Karpas-422 (cell line): ENCODE measurements around the gene CHI3L1. TPM values are rescaled to one million over a fixed set of nuclear protein-coding genes. Genes with fewer than 3 reads are reported as not detected.
A peak's percentile ranks its signal among the peaks of the same experiment; 100 is the strongest.

Experiments
- DNase-seq: peaks from one replicate; pipeline ENCODE4 v3.0.0-alpha.2; 2015
- H2AFZ ChIP-seq: fragments of 200-600 bp; sonication (generic); 2 replicates; pipeline ENCODE4 v1.6.1; 2014; ENCODE audit warnings: antibody characterized with exemption, low read length, mixed read lengths
- H3K27ac ChIP-seq: fragments of 200-600 bp; sonication (generic); 2 replicates; pipeline ENCODE4 v1.5.1; 2014; ENCODE audit warnings: mild to moderate bottlenecking, low read length, moderate library complexity
- H3K27me3 ChIP-seq: fragments of 200-600 bp; sonication (generic); 2 replicates; pipeline ENCODE4 v1.6.1; 2014; ENCODE audit warnings: low read length, mixed read lengths
- H3K36me3 ChIP-seq: fragments of 200-600 bp; sonication (generic); 2 replicates; pipeline ENCODE4 v1.6.1; 2014; ENCODE audit warnings: low read length, mixed read lengths; ENCODE audit not compliant: insufficient read depth
- H3K4me1 ChIP-seq: fragments of 200-600 bp; sonication (generic); 2 replicates; pipeline ENCODE4 v1.6.1; 2014; ENCODE audit warnings: mild to moderate bottlenecking, low read length, mixed read lengths
- H3K4me2 ChIP-seq: fragments of 200-600 bp; sonication (generic); 2 replicates; pipeline ENCODE4 v1.6.1; 2014; ENCODE audit warnings: low read length, low read depth, mild to moderate bottlenecking; ENCODE audit not compliant: poor library complexity, severe bottlenecking
- H3K4me3 ChIP-seq: fragments of 200-600 bp; sonication (generic); 2 replicates; pipeline ENCODE4 v1.5.1; 2014; ENCODE audit warnings: mild to moderate bottlenecking, antibody characterized with exemption, low read length, mixed read lengths
- H3K79me2 ChIP-seq: fragments of 200-600 bp; sonication (generic); 2 replicates; pipeline ENCODE4 v1.6.1; 2014; ENCODE audit warnings: mild to moderate bottlenecking, low read length, mixed read lengths
- H3K9ac ChIP-seq: fragments of 200-600 bp; sonication (generic); 2 replicates; pipeline ENCODE4 v1.6.0; 2014; ENCODE audit warnings: low read length
- H3K9me2 ChIP-seq: fragments of 200-600 bp; sonication (generic), shearing (Covaris generic); replicated peaks from 2 replicates; pipeline ENCODE4 v1.6.0; 2014; ENCODE audit warnings: mild to moderate bottlenecking, low read length, moderate library complexity; ENCODE audit not compliant: insufficient read depth
- H3K9me3 ChIP-seq: fragments of 300-700, 200-600 bp; sonication (generic); 2 replicates; pipeline ENCODE4 v1.6.1; 2014; ENCODE audit warnings: low read length, mixed read lengths
- H4K20me1 ChIP-seq: fragments of 200-600 bp; sonication (generic); 2 replicates; pipeline ENCODE4 v1.6.1; 2014; ENCODE audit warnings: mild to moderate bottlenecking, antibody characterized with exemption, low read length, low read depth; ENCODE audit not compliant: insufficient read depth
- total RNA-seq: library from RNA; depleted of rRNA; stranded (reverse); fragments of >200 nt; shearing (Covaris generic); gene quantifications from 2 replicates; pipeline ENCODE4 v1.2.3, GENCODE V29; 2014; ENCODE audit warnings: low replicate concordance

Gene CHI3L1
- total RNA-seq, 1 experiment from 2014 or later: 10.1 TPM

DNA sequence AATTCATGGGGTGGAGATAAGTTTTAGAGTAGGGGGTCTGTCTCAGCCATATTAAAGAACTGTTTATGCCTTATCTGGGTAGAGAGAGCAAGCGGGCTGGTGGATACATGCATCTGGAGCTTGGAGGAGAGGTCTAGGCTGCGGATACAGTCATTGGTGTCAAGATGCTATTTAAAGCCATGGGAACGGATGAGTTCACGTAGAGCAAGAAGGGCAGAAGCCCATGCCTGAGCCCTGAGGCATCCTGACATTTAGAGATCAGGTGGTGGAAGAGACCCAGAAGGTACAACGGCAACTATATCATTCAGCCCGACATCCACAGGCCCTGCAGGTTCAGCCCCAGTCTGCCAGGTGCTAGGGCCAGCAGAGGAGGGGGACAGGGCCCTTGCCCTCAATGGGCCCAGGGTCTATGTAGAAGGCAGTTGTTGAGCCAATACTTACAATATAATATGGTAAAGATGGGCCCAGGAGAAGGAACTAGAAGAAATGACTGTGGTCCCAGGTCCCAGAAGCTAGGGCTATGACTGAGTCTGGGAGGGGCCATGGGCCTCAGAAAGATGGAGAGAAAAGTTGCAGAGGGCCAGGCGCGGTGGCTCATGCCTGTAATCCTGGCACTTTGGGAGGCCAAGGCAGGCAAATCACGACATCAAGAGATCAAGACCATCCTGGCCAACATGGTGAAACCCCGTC, 15.2 kb upstream of the CHI3L1 start:
- Histone ChIP-seq H3K36me3 (no peaks in the 10 kb centered on the region), H2AFZ (no peak overlapping the region), H3K9ac (no peak overlapping the region), H4K20me1 (no peaks in the 10 kb centered on the region), H3K79me2 (no peaks in the 10 kb centered on the region), H3K9me3 (no peaks in the 10 kb centered on the region), H3K9me2 (no peaks in the 10 kb centered on the region), H3K27ac (no peak overlapping the region), H3K4me1 (peaks cover 9% of the 10 kb centered on the region), H3K27me3 (no peaks in the 10 kb centered on the region; the same call in 1 of the 2 replicates), H3K4me2 (no peak overlapping the region), H3K4me3 (no peak overlapping the region)
- DNase-seq: no peak

DNA sequence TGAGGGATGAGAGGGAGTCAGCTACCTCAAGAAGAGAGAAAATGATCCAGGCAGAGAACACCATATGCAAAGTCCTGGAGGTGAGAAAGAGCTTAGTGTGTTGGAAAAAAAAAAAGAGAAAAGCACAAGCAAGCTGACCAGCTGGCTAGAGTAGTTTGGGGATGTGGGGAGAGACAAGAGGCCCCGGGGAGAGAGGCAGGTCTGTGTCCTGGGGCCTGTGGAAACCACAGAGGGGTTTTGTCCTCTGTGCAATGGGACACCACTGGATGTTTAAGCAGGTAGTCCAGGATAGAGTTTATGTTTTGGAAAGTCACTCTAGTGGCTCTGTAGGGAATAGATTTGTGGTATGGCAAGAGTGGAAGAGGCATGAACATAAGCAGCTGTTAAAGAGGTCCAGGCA, 14.4 kb upstream of the CHI3L1 start:
- H3K4me1 ChIP-seq: peaks cover 9% of the 10 kb centered on the region
- DNase-seq: no peak
- H2AFZ ChIP-seq: no peak overlapping the region
- no peak overlapping the region for H3K9ac ChIP-seq
- no peak overlapping the region for H3K4me3 ChIP-seq
- H3K36me3 ChIP-seq: no peaks in the 10 kb centered on the region
- no peaks in the 10 kb centered on the region for H3K79me2 ChIP-seq
- no peaks in the 10 kb centered on the region for H4K20me1 ChIP-seq
- no peaks in the 10 kb centered on the region for H3K9me3 ChIP-seq
- no peaks in the 10 kb centered on the region; the same call in 1 of the 2 replicates for H3K27me3 ChIP-seq
- H3K4me2 ChIP-seq: no peak overlapping the region
- H3K9me2 ChIP-seq: no peaks in the 10 kb centered on the region
- no peak overlapping the region for H3K27ac ChIP-seq

DNA sequence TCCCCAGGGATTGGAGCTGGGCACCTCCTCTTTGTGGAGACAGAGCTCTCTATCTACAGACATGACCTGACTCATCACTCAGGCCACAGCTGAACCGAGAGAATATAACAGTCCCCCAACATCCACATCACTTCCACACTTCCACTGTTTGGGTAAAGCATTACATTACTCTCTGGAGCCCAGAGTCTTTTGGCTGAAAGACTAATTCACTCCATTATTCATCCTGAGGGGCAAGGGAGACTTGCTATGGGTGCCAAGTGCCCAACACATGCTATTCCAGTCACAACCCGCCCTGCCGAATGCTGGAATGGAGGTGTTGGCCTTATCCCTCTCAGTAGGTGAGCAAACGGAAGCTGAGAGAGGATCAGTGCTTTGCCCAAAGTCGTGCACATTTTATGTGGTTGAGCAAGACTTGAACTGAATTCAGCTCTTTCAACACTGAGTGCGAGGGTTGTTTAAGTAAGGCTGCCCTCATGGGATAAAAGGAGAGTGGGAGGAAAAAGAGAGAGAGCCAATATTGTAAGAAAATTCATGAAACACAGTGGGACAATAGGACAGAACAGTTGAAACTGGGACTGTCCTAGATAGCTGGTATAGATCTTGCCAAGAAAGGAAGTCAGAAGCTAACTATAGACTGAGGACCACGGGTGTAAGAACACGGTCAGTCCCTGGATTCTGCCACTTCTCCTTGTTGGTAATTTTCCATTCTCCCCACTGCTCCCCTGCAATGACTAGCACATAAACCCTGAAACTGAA, 13.5 kb upstream of the CHI3L1 start:
- Histone ChIP-seq H3K36me3 (no peaks in the 10 kb centered on the region), H3K4me2 (no peak overlapping the region), H3K9me2 (no peaks in the 10 kb centered on the region), H3K4me3 (no peak overlapping the region), H3K4me1 (peaks cover 9% of the 10 kb centered on the region), H3K27me3 (no peaks in the 10 kb centered on the region; the same call in 1 of the 2 replicates), H3K79me2 (no peaks in the 10 kb centered on the region), H3K9me3 (no peaks in the 10 kb centered on the region), H2AFZ (no peak overlapping the region), H3K27ac (no peak overlapping the region), H3K9ac (no peak overlapping the region), H4K20me1 (no peaks in the 10 kb centered on the region)
- no peak for DNase-seq

DNA sequence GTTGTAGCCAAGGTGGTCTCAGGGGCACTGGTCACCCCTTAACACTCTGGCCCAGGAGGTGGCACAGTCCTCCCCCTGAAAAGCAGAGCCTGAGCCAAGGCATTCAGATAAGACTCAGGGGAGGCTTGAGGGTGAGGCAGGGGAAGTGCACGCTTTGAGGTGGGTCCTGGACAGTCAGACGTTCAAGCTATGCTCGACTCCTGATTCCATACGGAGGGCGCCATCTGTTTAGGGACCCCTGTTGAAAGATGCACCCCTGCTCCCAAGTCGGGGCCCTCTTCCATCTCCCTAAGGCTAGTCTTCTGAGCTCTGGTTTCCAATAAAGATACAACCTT, 12.9 kb upstream of the CHI3L1 start:
- Histone ChIP-seq H3K79me2 (no peaks in the 10 kb centered on the region), H3K27me3 (no peaks in the 10 kb centered on the region; the same call in 1 of the 2 replicates), H3K4me2 (no peak overlapping the region), H3K27ac (no peak overlapping the region), H2AFZ (no peak overlapping the region), H3K4me3 (no peak overlapping the region), H3K9ac (no peak overlapping the region), H4K20me1 (no peaks in the 10 kb centered on the region), H3K36me3 (no peaks in the 10 kb centered on the region), H3K9me3 (no peaks in the 10 kb centered on the region), H3K4me1 (peaks cover 9% of the 10 kb centered on the region), H3K9me2 (no peaks in the 10 kb centered on the region)
- no peak for DNase-seq

DNA sequence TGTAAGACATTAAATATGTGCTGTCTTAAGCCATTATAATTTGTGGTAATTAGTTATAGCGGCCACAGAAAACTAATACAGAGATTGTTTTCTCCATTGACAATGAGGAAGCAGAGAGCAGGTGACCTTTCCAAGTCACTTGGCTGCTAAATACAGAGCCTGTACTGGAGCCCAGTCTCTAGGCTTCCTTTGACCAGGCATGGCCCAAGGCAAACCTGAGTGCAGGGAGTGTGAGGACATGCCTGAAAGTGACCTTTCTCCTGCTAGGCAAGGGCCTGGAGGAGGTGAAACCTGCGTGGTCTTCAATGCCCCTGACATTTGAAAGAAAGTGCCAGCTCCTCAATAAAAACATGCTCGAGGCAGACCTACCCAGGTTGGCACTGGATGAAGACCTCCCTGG, 12.5 kb upstream of the CHI3L1 start:
- no peaks in the 10 kb centered on the region for H3K9me3 ChIP-seq
- H3K9me2 ChIP-seq: no peaks in the 10 kb centered on the region
- no peaks in the 10 kb centered on the region for H4K20me1 ChIP-seq
- H3K4me2 ChIP-seq: no peak overlapping the region
- H3K27me3 ChIP-seq: no peaks in the 10 kb centered on the region; the same call in 1 of the 2 replicates
- peaks cover 9% of the 10 kb centered on the region for H3K4me1 ChIP-seq
- H3K9ac ChIP-seq: no peak overlapping the region
- no peak overlapping the region for H2AFZ ChIP-seq
- H3K27ac ChIP-seq: no peak overlapping the region
- no peaks in the 10 kb centered on the region for H3K79me2 ChIP-seq
- no peak for DNase-seq
- H3K4me3 ChIP-seq: no peak overlapping the region
- no peaks in the 10 kb centered on the region for H3K36me3 ChIP-seq

DNA sequence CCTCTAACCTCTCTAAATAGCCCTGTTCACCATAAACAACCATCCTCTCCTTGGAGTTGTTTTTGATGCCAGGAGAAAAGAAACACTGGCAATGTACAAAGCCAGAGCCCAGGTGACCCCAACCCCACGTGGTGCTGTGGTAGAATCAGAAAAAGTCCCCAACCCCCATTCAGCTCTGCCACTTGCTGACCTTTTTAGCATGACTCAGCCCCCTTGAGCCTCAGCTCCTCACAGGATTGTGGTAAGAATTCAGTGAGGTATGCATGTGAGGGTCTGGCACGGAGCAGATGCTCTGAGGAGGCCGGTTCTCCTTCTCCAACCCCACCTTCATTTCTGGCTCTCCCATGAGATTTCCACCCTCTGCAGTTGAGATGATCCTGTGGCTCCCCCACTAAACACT, 11.1 kb upstream of the CHI3L1 start:
- Histone ChIP-seq H3K27ac (no peak overlapping the region), H3K27me3 (no peaks in the 10 kb centered on the region; the same call in 1 of the 2 replicates), H3K4me2 (no peak overlapping the region), H3K79me2 (no peaks in the 10 kb centered on the region), H3K36me3 (no peaks in the 10 kb centered on the region), H3K4me1 (peaks cover 9% of the 10 kb centered on the region), H4K20me1 (no peaks in the 10 kb centered on the region), H3K9ac (no peak overlapping the region), H3K9me3 (no peaks in the 10 kb centered on the region), H3K9me2 (no peaks in the 10 kb centered on the region), H2AFZ (no peak overlapping the region), H3K4me3 (no peak overlapping the region)
- no peak for DNase-seq

DNA sequence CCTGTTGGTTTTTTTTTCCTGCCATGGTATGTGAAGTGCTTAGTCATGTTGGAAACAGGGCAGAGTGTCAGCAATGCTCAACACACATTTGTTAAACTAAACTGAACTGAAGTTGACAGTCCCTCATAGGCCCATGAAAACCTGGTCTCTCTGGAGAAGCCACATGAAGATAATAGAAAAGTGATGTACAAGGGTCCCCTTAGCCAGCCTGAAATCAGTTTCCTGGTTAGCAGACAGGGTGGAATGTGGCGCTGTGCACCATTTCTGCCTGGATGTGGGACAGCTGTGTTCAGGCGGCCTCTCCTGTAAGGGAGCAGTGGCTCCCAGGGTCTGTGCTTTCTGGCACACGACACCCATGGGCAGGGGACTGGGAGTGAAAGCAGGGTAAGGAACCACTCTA, 9.9 kb upstream of the CHI3L1 start:
- Histone ChIP-seq H3K79me2 (no peaks in the 10 kb centered on the region), H3K27me3 (no peaks in the 10 kb centered on the region; the same call in 1 of the 2 replicates), H3K4me1 (peaks cover 9% of the 10 kb centered on the region), H3K9me2 (no peaks in the 10 kb centered on the region), H3K9me3 (no peaks in the 10 kb centered on the region), H3K36me3 (no peaks in the 10 kb centered on the region), H2AFZ (no peak overlapping the region), H3K27ac (no peak overlapping the region), H3K4me2 (no peak overlapping the region), H3K4me3 (no peak overlapping the region), H3K9ac (no peak overlapping the region), H4K20me1 (no peaks in the 10 kb centered on the region)
- no peak for DNase-seq

DNA sequence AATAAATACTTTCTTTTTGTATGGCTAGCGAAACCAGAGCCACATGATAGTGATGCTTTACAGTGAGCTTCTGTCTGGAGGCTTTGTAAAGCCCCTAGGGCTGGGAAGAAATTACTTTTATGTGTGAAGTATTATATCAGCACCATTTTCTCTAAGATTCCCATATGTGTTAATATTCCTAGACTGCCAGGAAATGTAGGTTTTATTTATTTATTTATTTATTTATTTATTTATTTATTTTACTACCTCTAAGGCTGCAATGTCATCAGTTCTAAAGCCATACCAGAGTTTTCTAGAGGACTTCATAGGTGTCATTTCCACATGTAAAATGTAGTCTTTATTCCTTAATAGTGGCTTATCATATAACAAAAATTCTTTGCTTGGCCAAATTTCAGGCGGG, 4.4 kb upstream of the CHI3L1 start:
- no peaks in the 10 kb centered on the region for H3K9me2 ChIP-seq
- peak overlapping the region; percentile 49; the same call in 1 of the 2 replicates for H3K4me3 ChIP-seq
- no peaks in the 10 kb centered on the region for H4K20me1 ChIP-seq

More for the DNA sequence above, 4.4 kb upstream of the CHI3L1 start:
- H3K4me1 ChIP-seq: peaks cover 50% of the 10 kb centered on the region
- H3K27me3 ChIP-seq: no peaks in the 10 kb centered on the region
- H3K9me3 ChIP-seq: no peaks in the 10 kb centered on the region
- peak overlapping the region; percentile 68 for H3K4me2 ChIP-seq
- H3K79me2 ChIP-seq: no peaks in the 10 kb centered on the region
- no peak for DNase-seq
- H3K9ac ChIP-seq: peak overlapping the region; percentile 57
- H3K27ac ChIP-seq: peak overlapping the region; percentile 90
- no peaks in the 10 kb centered on the region for H3K36me3 ChIP-seq
- H2AFZ ChIP-seq: peak overlapping the region; percentile 59
